ENCODE results near the gene B3GNT7.

The B3GNT7 gene

GRCh38 chr2:231353469-231353868 lies 42.0 kb upstream of the B3GNT7 start:
- DNase-seq (ENCODE audit: low spot score): no peak
- POLR2A ChIA-PET (ENCODE audit: low non-redundant PET): no interaction called here
- CTCF ChIA-PET: no interaction called here
- H3K27ac ChIP-seq: no peak overlapping the region
- no peak for TF ChIP-seq CTCF (conservative IDR thresholded peaks at IDR 0.05; ENCODE audit: low read depth)

GRCh38 chr2:231355508-231356465 lies 39.7 kb upstream of the B3GNT7 start:
- DNase-seq (ENCODE audit: low spot score): no peak
- POLR2A ChIA-PET (ENCODE audit: low non-redundant PET): no interaction called here

GRCh38 chr2:231356466-231356844 lies 39.1 kb upstream of the B3GNT7 start:
- H3K27ac ChIP-seq: no peak overlapping the region
- DNase-seq (ENCODE audit: low spot score): no peak
- POLR2A ChIA-PET (ENCODE audit: low non-redundant PET): no interaction called here
- CTCF ChIA-PET: interaction anchor here (0.7 kb wide), 1 partner anchor 57 kb away, joined by 3 read pairs; no protein-coding TSS in a partner anchor
- no peak for TF ChIP-seq CTCF (conservative IDR thresholded peaks at IDR 0.05; ENCODE audit: low read depth)

More at GRCh38 chr2:231355508-231356465, 39.7 kb upstream of the B3GNT7 start:
- no peak overlapping the region for H3K27ac ChIP-seq
- TF ChIP-seq CTCF (conservative IDR thresholded peaks at IDR 0.05; ENCODE audit: low read depth): no peak
- CTCF ChIA-PET: interaction anchor here (0.7 kb wide), 1 partner anchor 57 kb away, joined by 3 read pairs; no protein-coding TSS in a partner anchor

- DNase-seq (ENCODE audit: low spot score): no peak
- CTCF ChIA-PET: no interaction called here
- H3K27ac ChIP-seq: no peak overlapping the region
- no peak for TF ChIP-seq CTCF (conservative IDR thresholded peaks at IDR 0.05; ENCODE audit: low read depth)
- POLR2A ChIA-PET (ENCODE audit: low non-redundant PET): no interaction called here
These were observed 38.5 kb upstream of the B3GNT7 start for GRCh38 chr2:231357048-231357447.

GRCh38 chr2:231357931-231358330 lies 37.6 kb upstream of the B3GNT7 start:
- no peak for TF ChIP-seq CTCF (conservative IDR thresholded peaks at IDR 0.05; ENCODE audit: low read depth)
- no peak for DNase-seq (ENCODE audit: low spot score)
- POLR2A ChIA-PET (ENCODE audit: low non-redundant PET): no interaction called here
- no peak overlapping the region for H3K27ac ChIP-seq
- CTCF ChIA-PET: no interaction called here

GRCh38 chr2:231359441-231359840 lies 36.1 kb upstream of the B3GNT7 start:
- ChIA-PET CTCF (interaction anchor here (0.6 to 0.7 kb wide), 3 partner anchors 132 to 1200 kb away, joined by 3 read pairs; no protein-coding TSS in a partner anchor), POLR2A (ENCODE audit: low non-redundant PET) (no interaction called here)
- DNase-seq (ENCODE audit: low spot score): no peak
- no peak for TF ChIP-seq CTCF (conservative IDR thresholded peaks at IDR 0.05; ENCODE audit: low read depth)
- H3K27ac ChIP-seq: no peak overlapping the region
